GM23338 (cell line): ENCODE measurements around the gene ESPN. TPM values are rescaled to one million over a fixed set of nuclear protein-coding genes. Genes with fewer than 3 reads are reported as not detected.

Source experiments
- ATAC-seq: fragments of 200-7000 bp; cut with Tn5 transposase; 3 replicates; pipeline ENCODE4 v1.9.1; 2020
- DNase-seq: peaks from one replicate; pipeline ENCODE4 v3.0.0-alpha.2; 2015; ENCODE audit warnings: low spot score
- H2AFZ ChIP-seq: fragments of 200-600 bp; sonication (generic); 2 replicates; pipeline ENCODE4 v1.8.0; 2016; ENCODE audit warnings: antibody characterized with exemption, mild to moderate bottlenecking, moderate library complexity
- H3F3A ChIP-seq: fragments of 200-600 bp; sonication (generic); replicated peaks from 2 replicates; pipeline ENCODE4 v1.8.0; 2017; ENCODE audit warnings: antibody characterized with exemption, mixed run types, low read depth
- H3K27ac ChIP-seq: fragments of 200-600 bp; sonication (generic); 2 replicates; pipeline ENCODE4 v1.6.1; 2016; ENCODE audit warnings: low read depth
- H3K27me3 ChIP-seq: fragments of 200-600 bp; sonication (generic); 2 replicates; pipeline ENCODE4 v1.8.0; 2016; ENCODE audit warnings: mild to moderate bottlenecking, mixed run types, moderate library complexity; ENCODE audit not compliant: insufficient read depth
- H3K36me3 ChIP-seq: fragments of 200-600 bp; sonication (generic); 2 replicates; pipeline ENCODE4 v1.8.0; 2016; ENCODE audit warnings: mild to moderate bottlenecking; ENCODE audit not compliant: insufficient read depth
- H3K4me1 ChIP-seq: fragments of 200-600 bp; sonication (generic); 2 replicates; pipeline ENCODE4 v1.8.0; 2016; ENCODE audit warnings: mild to moderate bottlenecking, moderate library complexity; ENCODE audit not compliant: insufficient read depth
- H3K4me2 ChIP-seq: fragments of 200-600 bp; sonication (generic); 2 replicates; pipeline ENCODE4 v1.7.1; 2017; ENCODE audit warnings: mixed run types
- H3K4me3 ChIP-seq: fragments of 200-600 bp; sonication (generic); 2 replicates; pipeline ENCODE4 v1.6.1; 2016; ENCODE audit warnings: mixed run types
- H3K79me2 ChIP-seq: fragments of 200-600 bp; sonication (generic); replicated peaks from 2 replicates; pipeline ENCODE4 v1.8.0; 2017; ENCODE audit warnings: mild to moderate bottlenecking; ENCODE audit not compliant: insufficient read depth
- H3K9me2 ChIP-seq: fragments of 200-600 bp; sonication (generic); 2 replicates; pipeline ENCODE4 v1.8.0; 2017; ENCODE audit not compliant: insufficient read depth
- H4K20me1 ChIP-seq: fragments of 200-600 bp; sonication (generic); replicated peaks from 2 replicates; pipeline ENCODE4 v1.8.0; 2017; ENCODE audit warnings: mild to moderate bottlenecking; ENCODE audit not compliant: insufficient read depth
- H3K27ac Mint-ChIP-seq: 2 replicates; pipeline ENCODE4 v1.8.0; 2020; ENCODE audit warnings: inconsistent platforms, mild to moderate bottlenecking, moderate library complexity, mixed read lengths
- H3K27me3 Mint-ChIP-seq: 3 replicates; pipeline ENCODE4 v1.8.0; 2022; ENCODE audit warnings: low read depth, mild to moderate bottlenecking, moderate library complexity, mixed read lengths, inconsistent platforms; ENCODE audit not compliant: insufficient read depth, poor library complexity
- H3K36me3 Mint-ChIP-seq: 3 replicates; pipeline ENCODE4 v1.8.0; 2021; ENCODE audit warnings: low read depth, mild to moderate bottlenecking, inconsistent platforms, moderate library complexity, mixed read lengths
- H3K4me1 Mint-ChIP-seq: 3 replicates; pipeline ENCODE4 v1.8.0; 2020; ENCODE audit warnings: mild to moderate bottlenecking, inconsistent platforms, mixed read lengths
- H3K4me3 Mint-ChIP-seq: 3 replicates; pipeline ENCODE4 v1.8.0; 2021; ENCODE audit warnings: moderate library complexity, mild to moderate bottlenecking, inconsistent platforms, mixed read lengths
- H3K9me3 Mint-ChIP-seq: 3 replicates; pipeline ENCODE4 v1.8.0; 2020; ENCODE audit warnings: moderate library complexity, mild to moderate bottlenecking, inconsistent platforms, mixed read lengths
- CREB1 ChIP-seq: fragments of 250-450 bp; sonication (Bioruptor Pico); IDR thresholded peaks from 2 replicates; pipeline ENCODE4 v1.5.0; 2020; ENCODE audit warnings: low read depth, mild to moderate bottlenecking, moderate library complexity
- EZH2 ChIP-seq: fragments of 200-600 bp; sonication (generic); IDR thresholded peaks from one replicate; pipeline ENCODE4 v1.8.0; 2017; ENCODE audit warnings: antibody characterized with exemption, mild to moderate bottlenecking, low read depth; ENCODE audit not compliant: unreplicated experiment
- EZH2phosphoT487 ChIP-seq: fragments of 200-600 bp; sonication (generic); IDR thresholded peaks from one replicate; pipeline ENCODE4 v1.8.1; 2018; ENCODE audit warnings: antibody characterized with exemption; ENCODE audit not compliant: unreplicated experiment
- JUNB ChIP-seq: IDR thresholded peaks from one replicate; pipeline ENCODE4 v1.6.1; 2016; ENCODE audit warnings: antibody characterized with exemption; ENCODE audit not compliant: unreplicated experiment
- NANOG ChIP-seq: IDR thresholded peaks from 2 replicates; pipeline ENCODE4 v1.6.1; 2016; ENCODE audit warnings: antibody characterized with exemption, borderline replicate concordance
- POLR2AphosphoS5 ChIP-seq: IDR thresholded peaks from 2 replicates; pipeline ENCODE4 v1.6.1; 2016; ENCODE audit warnings: antibody characterized with exemption, low read depth
- STAT1 ChIP-seq: IDR thresholded peaks from one replicate; pipeline ENCODE4 v1.6.1; 2016; ENCODE audit warnings: antibody characterized with exemption; ENCODE audit not compliant: unreplicated experiment
- ZNF114 ChIP-seq: fragments of 250-450 bp; sonication (Bioruptor Pico); IDR thresholded peaks from 2 replicates; pipeline ENCODE4 v1.5.0; 2020; ENCODE audit warnings: mild to moderate bottlenecking, moderate library complexity
- ZNF331 ChIP-seq: fragments of 250-450 bp; sonication (Bioruptor Pico); IDR thresholded peaks from 2 replicates; pipeline ENCODE4 v1.5.0; 2020; ENCODE audit warnings: low read depth, mild to moderate bottlenecking, moderate library complexity
- polyA plus RNA-seq: library from polyadenylated mRNA; unstranded; fragments of >200 nt; fragmentation: Nextera tagmentation; extraction: Ambion mirVana; gene quantifications from 2 replicates; pipeline ENCODE4 v1.2.1, GENCODE V29; 2016
- total RNA-seq: library from RNA; depleted of rRNA; stranded (reverse); fragments of >200 nt; shearing (Covaris generic); gene quantifications from 2 replicates; pipeline ENCODE4 v1.2.3, GENCODE V29; 2014
- TF ChIP-seq, protein P1 (sequence below): fragments of 250-450 bp; sonication (Bioruptor Pico); IDR thresholded peaks from 2 replicates; pipeline ENCODE4 v1.5.0; 2020; ENCODE audit warnings: mild to moderate bottlenecking, moderate library complexity
- TF ChIP-seq, protein P2 (sequence below), 2 experiments: fragments of 200-600 bp in 1 of 2; sonication (generic) in 1 of 2; conservative IDR thresholded peaks; 2 replicates each; pipeline versions ENCODE4 v1.5.1 to v1.6.1; 2016 to 2017; ENCODE audit warnings: antibody characterized with exemption in 2 of 2, low read depth in 2 of 2, mild to moderate bottlenecking in 2 of 2, moderate library complexity in 1 of 2
- TF ChIP-seq, protein P3 (sequence below): IDR thresholded peaks from one replicate; pipeline ENCODE4 v1.6.1; 2018; ENCODE audit warnings: antibody characterized with exemption; ENCODE audit not compliant: unreplicated experiment
- TF ChIP-seq, protein P4 (sequence below): IDR thresholded peaks from 2 replicates; pipeline ENCODE4 v1.6.1; 2016; ENCODE audit warnings: antibody characterized with exemption

Gene ESPN
- total and polyA plus RNA-seq, 2 experiments from 2014 or later, result 12.2 to 13.6 TPM

DNA sequence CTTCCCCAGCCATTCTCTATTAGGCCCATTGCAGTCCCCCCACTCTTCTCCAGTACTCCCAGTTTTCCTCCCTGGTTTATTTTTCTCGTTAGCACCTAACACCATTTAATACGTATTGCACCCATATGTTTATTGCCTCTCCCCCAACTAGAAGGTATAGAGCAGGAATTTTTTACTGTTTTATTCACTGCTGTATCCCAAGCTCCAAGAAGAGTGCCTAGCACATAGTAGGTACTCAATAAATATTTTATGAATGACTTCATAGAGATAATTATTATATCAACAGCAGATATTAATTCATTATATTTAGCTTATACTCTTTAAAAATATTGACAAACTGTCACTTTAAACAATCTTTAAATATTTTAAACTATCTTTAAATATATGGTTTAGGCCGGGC lies 25.3 kb upstream of the ESPN start:
- H3K9me2 ChIP-seq, result no peaks in the 10 kb centered on the region
- Mint-ChIP-seq H3K36me3 (peaks cover 6% of the 10 kb centered on the region; the same call in 2 of the 3 replicates), H3K9me3 (0 out of 3 replicates have a peak, but pooled peaks cover 5% of the 10 kb centered on the region), H3K27ac (no peak overlapping the region), H3K27me3 (peaks cover 5% of the 10 kb centered on the region), H3K4me3 (no peak overlapping the region; the same call in 2 of the 3 replicates), H3K4me1 (peaks cover under 1% of the 10 kb centered on the region; the same call in 2 of the 3 replicates)
- H3K79me2 ChIP-seq, result no peaks in the 10 kb centered on the region
- ATAC-seq, result no peak
- DNase-seq, result no peak
- no peaks in the 10 kb centered on the region for H4K20me1 ChIP-seq
- H3K4me1 ChIP-seq, result no peaks in the 10 kb centered on the region
- no peaks in the 10 kb centered on the region for H3K36me3 ChIP-seq
- H3K27ac ChIP-seq, result no peak overlapping the region
- no peak overlapping the region for H3K4me3 ChIP-seq
- H3K27me3 ChIP-seq, result no peaks in the 10 kb centered on the region
- TF ChIP-seq, protein P1, sequence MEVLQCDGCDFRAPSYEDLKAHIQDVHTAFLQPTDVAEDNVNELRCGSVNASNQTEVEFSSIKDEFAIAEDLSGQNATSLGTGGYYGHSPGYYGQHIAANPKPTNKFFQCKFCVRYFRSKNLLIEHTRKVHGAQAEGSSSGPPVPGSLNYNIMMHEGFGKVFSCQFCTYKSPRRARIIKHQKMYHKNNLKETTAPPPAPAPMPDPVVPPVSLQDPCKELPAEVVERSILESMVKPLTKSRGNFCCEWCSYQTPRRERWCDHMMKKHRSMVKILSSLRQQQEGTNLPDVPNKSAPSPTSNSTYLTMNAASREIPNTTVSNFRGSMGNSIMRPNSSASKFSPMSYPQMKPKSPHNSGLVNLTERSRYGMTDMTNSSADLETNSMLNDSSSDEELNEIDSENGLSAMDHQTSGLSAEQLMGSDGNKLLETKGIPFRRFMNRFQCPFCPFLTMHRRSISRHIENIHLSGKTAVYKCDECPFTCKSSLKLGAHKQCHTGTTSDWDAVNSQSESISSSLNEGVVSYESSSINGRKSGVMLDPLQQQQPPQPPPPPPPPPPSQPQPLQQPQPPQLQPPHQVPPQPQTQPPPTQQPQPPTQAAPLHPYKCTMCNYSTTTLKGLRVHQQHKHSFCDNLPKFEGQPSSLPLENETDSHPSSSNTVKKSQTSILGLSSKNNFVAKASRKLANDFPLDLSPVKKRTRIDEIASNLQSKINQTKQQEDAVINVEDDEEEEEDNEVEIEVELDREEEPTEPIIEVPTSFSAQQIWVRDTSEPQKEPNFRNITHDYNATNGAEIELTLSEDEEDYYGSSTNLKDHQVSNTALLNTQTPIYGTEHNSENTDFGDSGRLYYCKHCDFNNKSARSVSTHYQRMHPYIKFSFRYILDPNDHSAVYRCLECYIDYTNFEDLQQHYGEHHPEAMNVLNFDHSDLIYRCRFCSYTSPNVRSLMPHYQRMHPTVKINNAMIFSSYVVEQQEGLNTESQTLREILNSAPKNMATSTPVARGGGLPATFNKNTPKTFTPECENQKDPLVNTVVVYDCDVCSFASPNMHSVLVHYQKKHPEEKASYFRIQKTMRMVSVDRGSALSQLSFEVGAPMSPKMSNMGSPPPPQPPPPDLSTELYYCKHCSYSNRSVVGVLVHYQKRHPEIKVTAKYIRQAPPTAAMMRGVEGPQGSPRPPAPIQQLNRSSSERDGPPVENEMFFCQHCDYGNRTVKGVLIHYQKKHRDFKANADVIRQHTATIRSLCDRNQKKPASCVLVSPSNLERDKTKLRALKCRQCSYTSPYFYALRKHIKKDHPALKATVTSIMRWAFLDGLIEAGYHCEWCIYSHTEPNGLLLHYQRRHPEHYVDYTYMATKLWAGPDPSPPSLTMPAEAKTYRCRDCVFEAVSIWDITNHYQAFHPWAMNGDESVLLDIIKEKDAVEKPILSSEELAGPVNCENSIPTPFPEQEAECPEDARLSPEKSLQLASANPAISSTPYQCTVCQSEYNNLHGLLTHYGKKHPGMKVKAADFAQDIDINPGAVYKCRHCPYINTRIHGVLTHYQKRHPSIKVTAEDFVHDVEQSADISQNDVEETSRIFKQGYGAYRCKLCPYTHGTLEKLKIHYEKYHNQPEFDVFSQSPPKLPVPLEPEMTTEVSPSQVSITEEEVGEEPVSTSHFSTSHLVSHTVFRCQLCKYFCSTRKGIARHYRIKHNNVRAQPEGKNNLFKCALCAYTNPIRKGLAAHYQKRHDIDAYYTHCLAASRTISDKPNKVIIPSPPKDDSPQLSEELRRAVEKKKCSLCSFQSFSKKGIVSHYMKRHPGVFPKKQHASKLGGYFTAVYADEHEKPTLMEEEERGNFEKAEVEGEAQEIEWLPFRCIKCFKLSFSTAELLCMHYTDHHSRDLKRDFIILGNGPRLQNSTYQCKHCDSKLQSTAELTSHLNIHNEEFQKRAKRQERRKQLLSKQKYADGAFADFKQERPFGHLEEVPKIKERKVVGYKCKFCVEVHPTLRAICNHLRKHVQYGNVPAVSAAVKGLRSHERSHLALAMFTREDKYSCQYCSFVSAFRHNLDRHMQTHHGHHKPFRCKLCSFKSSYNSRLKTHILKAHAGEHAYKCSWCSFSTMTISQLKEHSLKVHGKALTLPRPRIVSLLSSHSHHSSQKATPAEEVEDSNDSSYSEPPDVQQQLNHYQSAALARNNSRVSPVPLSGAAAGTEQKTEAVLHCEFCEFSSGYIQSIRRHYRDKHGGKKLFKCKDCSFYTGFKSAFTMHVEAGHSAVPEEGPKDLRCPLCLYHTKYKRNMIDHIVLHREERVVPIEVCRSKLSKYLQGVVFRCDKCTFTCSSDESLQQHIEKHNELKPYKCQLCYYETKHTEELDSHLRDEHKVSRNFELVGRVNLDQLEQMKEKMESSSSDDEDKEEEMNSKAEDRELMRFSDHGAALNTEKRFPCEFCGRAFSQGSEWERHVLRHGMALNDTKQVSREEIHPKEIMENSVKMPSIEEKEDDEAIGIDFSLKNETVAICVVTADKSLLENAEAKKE (CRISPR knock-in tag), result no peak
- TF ChIP-seq ZNF331 (no peak), POLR2AphosphoS5 (no peak), EZH2phosphoT487 (no peak), NANOG (no peak), EZH2 (no peak), CREB1 (CRISPR knock-in tag) (no peak), ZNF114 (CRISPR knock-in tag) (no peak), STAT1 (no peak), JUNB (no peak)
- TF ChIP-seq, protein P2, sequence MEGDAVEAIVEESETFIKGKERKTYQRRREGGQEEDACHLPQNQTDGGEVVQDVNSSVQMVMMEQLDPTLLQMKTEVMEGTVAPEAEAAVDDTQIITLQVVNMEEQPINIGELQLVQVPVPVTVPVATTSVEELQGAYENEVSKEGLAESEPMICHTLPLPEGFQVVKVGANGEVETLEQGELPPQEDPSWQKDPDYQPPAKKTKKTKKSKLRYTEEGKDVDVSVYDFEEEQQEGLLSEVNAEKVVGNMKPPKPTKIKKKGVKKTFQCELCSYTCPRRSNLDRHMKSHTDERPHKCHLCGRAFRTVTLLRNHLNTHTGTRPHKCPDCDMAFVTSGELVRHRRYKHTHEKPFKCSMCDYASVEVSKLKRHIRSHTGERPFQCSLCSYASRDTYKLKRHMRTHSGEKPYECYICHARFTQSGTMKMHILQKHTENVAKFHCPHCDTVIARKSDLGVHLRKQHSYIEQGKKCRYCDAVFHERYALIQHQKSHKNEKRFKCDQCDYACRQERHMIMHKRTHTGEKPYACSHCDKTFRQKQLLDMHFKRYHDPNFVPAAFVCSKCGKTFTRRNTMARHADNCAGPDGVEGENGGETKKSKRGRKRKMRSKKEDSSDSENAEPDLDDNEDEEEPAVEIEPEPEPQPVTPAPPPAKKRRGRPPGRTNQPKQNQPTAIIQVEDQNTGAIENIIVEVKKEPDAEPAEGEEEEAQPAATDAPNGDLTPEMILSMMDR (conservative IDR thresholded peaks at IDR 0.05; ENCODE audit: low read depth in 2 of 2), result no peak
- TF ChIP-seq, protein P3, sequence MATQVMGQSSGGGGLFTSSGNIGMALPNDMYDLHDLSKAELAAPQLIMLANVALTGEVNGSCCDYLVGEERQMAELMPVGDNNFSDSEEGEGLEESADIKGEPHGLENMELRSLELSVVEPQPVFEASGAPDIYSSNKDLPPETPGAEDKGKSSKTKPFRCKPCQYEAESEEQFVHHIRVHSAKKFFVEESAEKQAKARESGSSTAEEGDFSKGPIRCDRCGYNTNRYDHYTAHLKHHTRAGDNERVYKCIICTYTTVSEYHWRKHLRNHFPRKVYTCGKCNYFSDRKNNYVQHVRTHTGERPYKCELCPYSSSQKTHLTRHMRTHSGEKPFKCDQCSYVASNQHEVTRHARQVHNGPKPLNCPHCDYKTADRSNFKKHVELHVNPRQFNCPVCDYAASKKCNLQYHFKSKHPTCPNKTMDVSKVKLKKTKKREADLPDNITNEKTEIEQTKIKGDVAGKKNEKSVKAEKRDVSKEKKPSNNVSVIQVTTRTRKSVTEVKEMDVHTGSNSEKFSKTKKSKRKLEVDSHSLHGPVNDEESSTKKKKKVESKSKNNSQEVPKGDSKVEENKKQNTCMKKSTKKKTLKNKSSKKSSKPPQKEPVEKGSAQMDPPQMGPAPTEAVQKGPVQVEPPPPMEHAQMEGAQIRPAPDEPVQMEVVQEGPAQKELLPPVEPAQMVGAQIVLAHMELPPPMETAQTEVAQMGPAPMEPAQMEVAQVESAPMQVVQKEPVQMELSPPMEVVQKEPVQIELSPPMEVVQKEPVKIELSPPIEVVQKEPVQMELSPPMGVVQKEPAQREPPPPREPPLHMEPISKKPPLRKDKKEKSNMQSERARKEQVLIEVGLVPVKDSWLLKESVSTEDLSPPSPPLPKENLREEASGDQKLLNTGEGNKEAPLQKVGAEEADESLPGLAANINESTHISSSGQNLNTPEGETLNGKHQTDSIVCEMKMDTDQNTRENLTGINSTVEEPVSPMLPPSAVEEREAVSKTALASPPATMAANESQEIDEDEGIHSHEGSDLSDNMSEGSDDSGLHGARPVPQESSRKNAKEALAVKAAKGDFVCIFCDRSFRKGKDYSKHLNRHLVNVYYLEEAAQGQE, result no peak
- TF ChIP-seq, protein P4, sequence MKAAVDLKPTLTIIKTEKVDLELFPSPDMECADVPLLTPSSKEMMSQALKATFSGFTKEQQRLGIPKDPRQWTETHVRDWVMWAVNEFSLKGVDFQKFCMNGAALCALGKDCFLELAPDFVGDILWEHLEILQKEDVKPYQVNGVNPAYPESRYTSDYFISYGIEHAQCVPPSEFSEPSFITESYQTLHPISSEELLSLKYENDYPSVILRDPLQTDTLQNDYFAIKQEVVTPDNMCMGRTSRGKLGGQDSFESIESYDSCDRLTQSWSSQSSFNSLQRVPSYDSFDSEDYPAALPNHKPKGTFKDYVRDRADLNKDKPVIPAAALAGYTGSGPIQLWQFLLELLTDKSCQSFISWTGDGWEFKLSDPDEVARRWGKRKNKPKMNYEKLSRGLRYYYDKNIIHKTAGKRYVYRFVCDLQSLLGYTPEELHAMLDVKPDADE, result no peak
- H3K4me2 ChIP-seq, result no peak overlapping the region
- H3F3A ChIP-seq, result 0 out of 2 replicates have a peak, but pooled peaks cover 4% of the 10 kb centered on the region
- H2AFZ ChIP-seq, result no peak overlapping the region
